VCaP (cell line): ENCODE results near the gene CLDN19.

Source experiments
- H3K27ac ChIP-seq: fragments of 450-650 bp; 2 replicates; pipeline ENCODE4 v1.5.1; 2017
- CTCF ChIP-seq: fragments of 450-650 bp; conservative IDR thresholded peaks from 2 replicates; pipeline ENCODE4 v1.5.1; 2017; ENCODE audit warnings: mild to moderate bottlenecking, moderate library complexity

CLDN19 gene

DNA sequence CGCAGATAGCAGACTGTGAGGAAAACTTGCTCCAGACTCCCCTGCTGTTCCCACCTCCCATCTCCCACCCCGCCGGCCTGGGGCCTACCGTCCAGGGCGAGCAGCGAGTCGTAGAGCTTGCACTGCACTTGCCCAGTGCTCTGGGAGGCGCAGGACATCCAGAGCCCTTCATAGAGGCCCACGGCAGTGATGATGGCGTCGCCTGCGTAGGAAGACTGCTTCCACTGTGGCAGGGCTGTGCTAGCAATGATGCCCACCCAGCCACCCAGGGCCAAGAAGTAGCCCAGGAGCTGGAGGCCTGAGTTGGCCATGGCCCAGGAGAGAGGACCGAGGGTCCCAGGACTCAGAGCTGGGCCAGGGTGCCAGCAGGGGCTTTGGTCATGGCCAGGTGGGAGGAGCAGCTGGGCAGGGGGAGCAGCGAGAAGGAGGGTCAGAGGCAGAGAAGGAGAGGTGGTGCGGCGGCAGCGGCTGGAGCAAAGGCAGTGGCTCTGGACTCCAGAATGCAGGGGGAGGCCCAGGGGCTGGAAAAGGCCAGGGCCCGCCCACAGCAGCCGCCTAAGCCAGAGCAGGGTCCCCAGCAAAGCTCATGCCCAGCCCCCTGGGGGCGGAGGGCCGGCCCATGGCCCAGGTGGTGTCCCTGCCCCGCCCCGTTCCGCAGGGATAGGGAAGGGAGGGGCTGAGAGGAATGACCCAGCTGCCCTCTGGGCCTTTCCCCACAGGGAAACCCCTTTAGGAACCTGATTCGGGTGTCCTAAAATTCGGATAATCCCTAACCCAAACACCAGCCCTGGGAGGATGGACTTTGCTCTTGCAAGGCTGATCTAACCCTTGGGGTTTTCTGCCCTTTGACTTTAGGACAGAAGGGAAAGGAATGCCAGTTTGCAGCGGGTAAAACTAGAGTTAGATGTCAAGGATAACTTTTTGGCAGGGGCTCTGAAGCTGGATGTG, at the start of gene CLDN19:
Gene CLDN19, minus strand, starts transcription at position 484 of the 948 bp plus-strand sequence. Its CDS starts 173 bp downstream, at position 311.
- no peak for TF ChIP-seq CTCF
- no peak within 1 kb of the TSS for H3K27ac ChIP-seq

DNA sequence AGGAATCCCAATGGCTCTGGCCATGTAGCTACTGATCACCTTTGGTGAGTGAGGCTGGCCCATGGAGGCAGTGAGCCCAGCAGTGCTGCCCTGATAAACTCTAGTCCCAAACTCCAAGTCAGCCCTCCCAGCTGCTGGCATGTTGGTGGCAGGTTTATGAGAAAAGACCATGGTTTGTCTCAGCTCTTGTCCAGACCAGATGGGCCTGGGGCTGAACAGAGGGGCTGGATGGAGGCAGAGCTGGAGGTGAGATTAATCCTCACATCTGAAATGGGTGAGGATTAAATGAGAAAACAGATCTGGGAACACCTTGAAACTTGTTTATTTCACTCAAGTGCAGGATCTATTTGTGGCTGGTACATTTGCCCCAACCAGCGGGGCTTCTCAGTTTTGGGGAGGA, 48.0 kb upstream of the CLDN19 start:
- TF ChIP-seq CTCF: no peak
- no peak overlapping the region for H3K27ac ChIP-seq

DNA sequence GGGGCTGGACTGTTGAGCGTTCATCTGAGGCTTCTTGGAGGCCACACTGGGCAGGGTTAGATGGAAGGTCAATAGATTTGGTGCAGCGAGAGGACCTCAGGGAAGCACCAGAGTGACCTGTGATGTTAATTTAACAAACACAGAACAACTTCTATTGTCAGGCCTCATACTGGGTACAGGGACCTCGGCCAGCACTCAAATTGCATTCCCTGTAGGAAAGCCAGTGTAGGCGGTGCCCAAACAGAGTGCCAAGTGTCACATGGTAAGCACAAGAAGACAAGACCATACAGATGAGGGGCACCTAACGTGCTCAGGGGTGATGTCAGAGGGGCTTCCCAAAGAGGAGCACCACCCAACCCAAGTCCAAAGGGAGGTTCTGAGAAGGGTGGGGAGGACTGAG, 46.1 kb upstream of the CLDN19 start:
- H3K27ac ChIP-seq: no peak overlapping the region
- no peak for TF ChIP-seq CTCF

- no peak for TF ChIP-seq CTCF
Observed at GRCh38 chr1:42784946-42785693, 45.1 kb upstream of the CLDN19 start, which contains the start of gene TMEM269. TMEM269 (plus strand) TSS chr1:42784991; CDS start chr1:42789894, 4,903 bp downstream.

DNA sequence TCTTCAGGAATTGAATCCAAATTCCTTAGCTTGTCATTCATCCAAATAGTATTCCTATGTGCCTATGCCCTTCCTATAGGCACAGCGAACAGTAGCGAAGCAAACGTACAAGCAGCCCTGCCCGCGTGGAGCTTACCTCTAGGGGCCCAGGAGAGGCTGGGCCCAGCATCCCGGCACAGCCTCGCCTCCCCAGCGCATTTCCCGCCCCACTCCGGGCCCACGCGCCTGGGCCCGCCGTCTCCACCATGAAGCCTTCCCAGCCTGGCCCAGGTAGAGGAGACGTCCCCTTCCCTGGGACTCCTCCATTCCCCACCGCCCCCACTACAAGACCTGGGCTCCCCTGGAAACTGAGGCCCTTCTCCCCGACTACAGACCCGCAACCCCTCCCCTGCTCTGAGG, 44.5 kb upstream of the CLDN19 start:
- TF ChIP-seq CTCF: no peak
- H3K27ac ChIP-seq: no peak overlapping the region

More at GRCh38 chr1:42784946-42785693, 45.1 kb upstream of the CLDN19 start, which contains the start of gene TMEM269:
- no peak within 1 kb of the TSS for H3K27ac ChIP-seq

- no peak for TF ChIP-seq CTCF
- no peak overlapping the region for H3K27ac ChIP-seq
Observed at GRCh38 chr1:42783092-42783491, 43.1 kb upstream of the CLDN19 start.

- no peak for TF ChIP-seq CTCF
Observed at GRCh38 chr1:42780176-42780575, 40.1 kb upstream of the CLDN19 start.

More at GRCh38 chr1:42780176-42780575, 40.1 kb upstream of the CLDN19 start:
- no peak overlapping the region for H3K27ac ChIP-seq
